ENCODE measurements around the gene CYP3A7.

- TF ChIP-seq REST (IDR thresholded peaks at IDR 0.05; ENCODE audit: insufficient read depth in 1 of 2, low read depth in 2 of 2, low read length in 1 of 2): no peak
- TF ChIP-seq POLR2AphosphoS5 (IDR thresholded peaks at IDR 0.05; ENCODE audit: low read depth, low read length): no peak
- no peak for TF ChIP-seq CTCF (IDR thresholded peaks at IDR 0.05)
- no peak for TF ChIP-seq SIN3A (IDR thresholded peaks at IDR 0.05; ENCODE audit: borderline replicate concordance, insufficient read depth, low read depth, low read length)
- no peak for TF ChIP-seq TCF7L2 (IDR thresholded peaks at IDR 0.05; ENCODE audit: low read depth, low read length)
Observed at GRCh38 chr7:99737726-99738125, 2.7 kb upstream of the CYP3A7 start.

Data from Panc1 (cell line).